ENCODE results near the gene FMO4. TPM values are rescaled to one million over a fixed set of nuclear protein-coding genes. Genes with fewer than 3 reads are reported as not detected.
"Not testable (repeated sequence)": the region's sequence is repeated elsewhere in the genome, so short reads cannot be mapped to it uniquely, and the experiment has no call there.

Gene FMO4
- total RNA-seq, 1 donor from 2014 or later, result 0.52 TPM

- no peak overlapping the region for H3K4me3 ChIP-seq (ENCODE audit: low read depth, low read length)
- DNase-seq (ENCODE audit: low read depth), result no peak
- no peak for TF ChIP-seq CTCF (conservative IDR thresholded peaks at IDR 0.05; ENCODE audit: low read depth, low read length)
Observed at GRCh38 chr1:171346881-171347280, 32.9 kb downstream of the FMO4 start.

- TF ChIP-seq CTCF (conservative IDR thresholded peaks at IDR 0.05; ENCODE audit: low read depth, low read length), result no peak
- no peak for DNase-seq (ENCODE audit: low read depth)
- H3K4me3 ChIP-seq (ENCODE audit: low read depth, low read length), result no peak overlapping the region
Observed at GRCh38 chr1:171350594-171350993, 36.6 kb downstream of the FMO4 start.

GRCh38 chr1:171351961-171352360, 38.0 kb downstream of the FMO4 start:
- H3K4me3 ChIP-seq (ENCODE audit: low read depth, low read length), result no peak overlapping the region
- TF ChIP-seq CTCF (conservative IDR thresholded peaks at IDR 0.05; ENCODE audit: low read depth, low read length), result no peak
- no peak for DNase-seq (ENCODE audit: low read depth)

- no peak overlapping the region for H3K4me3 ChIP-seq (ENCODE audit: low read depth, low read length)
- no peak for DNase-seq (ENCODE audit: low read depth)
- no peak for TF ChIP-seq CTCF (conservative IDR thresholded peaks at IDR 0.05; ENCODE audit: low read depth, low read length)
Observed at GRCh38 chr1:171352554-171352953, 38.6 kb downstream of the FMO4 start.

- DNase-seq (ENCODE audit: low read depth), result peak; percentile 76
- no peak for TF ChIP-seq CTCF (conservative IDR thresholded peaks at IDR 0.05; ENCODE audit: low read depth, low read length)
- no peak overlapping the region for H3K4me3 ChIP-seq (ENCODE audit: low read depth, low read length)
Observed at GRCh38 chr1:171355727-171356126, 41.7 kb downstream of the FMO4 start.

GRCh38 chr1:171357179-171357578, 43.2 kb downstream of the FMO4 start:
- DNase-seq (ENCODE audit: low read depth), result peak; percentile 81
- TF ChIP-seq CTCF (conservative IDR thresholded peaks at IDR 0.05; ENCODE audit: low read depth, low read length), result no peak
- H3K4me3 ChIP-seq (ENCODE audit: low read depth, low read length), result no peak overlapping the region

GRCh38 chr1:171359355-171359648, 45.3 kb downstream of the FMO4 start:
- not testable (repeated sequence) for H3K4me3 ChIP-seq (ENCODE audit: low read depth, low read length); DNase-seq (ENCODE audit: low read depth)

Measured in epithelial cell of proximal tubule (primary cell).